Hematopoietic multipotent progenitor cell treated with erythropoietin and hydrocortisone succinate and interleukin-3 and kit ligand, for 6 days (in vitro differentiated cells): Measurements from ENCODE around the gene HMGB3.
"Not testable (repeated sequence)": the region's sequence is repeated elsewhere in the genome, so short reads cannot be mapped to it uniquely, and the experiment has no call there.

Experiments used
- DNase-seq: peaks from one replicate; pipeline ENCODE4 v3.0.0-alpha.2; 2015

HMGB3 gene

DNA sequence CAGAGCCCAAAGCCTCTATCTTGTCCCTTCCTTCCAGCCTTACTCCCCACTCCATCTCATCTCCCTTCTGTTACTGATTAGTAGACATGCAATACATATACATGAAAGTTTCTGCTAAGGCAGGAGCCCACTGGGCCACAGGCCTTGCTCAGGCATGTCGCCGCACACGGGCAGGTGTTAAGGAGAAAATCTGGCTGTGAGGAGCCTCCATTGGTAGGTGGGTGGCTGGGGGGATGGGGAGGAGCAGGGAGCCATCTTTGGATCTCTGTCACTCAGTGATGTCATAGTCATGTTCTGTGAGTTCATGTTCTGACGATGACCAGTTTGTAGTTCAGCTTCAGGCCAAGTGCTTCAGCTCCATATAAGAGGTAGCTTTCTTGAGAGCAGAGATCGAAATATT is 2.9 kb upstream of the HMGB3 start:
- no peak for DNase-seq

DNA sequence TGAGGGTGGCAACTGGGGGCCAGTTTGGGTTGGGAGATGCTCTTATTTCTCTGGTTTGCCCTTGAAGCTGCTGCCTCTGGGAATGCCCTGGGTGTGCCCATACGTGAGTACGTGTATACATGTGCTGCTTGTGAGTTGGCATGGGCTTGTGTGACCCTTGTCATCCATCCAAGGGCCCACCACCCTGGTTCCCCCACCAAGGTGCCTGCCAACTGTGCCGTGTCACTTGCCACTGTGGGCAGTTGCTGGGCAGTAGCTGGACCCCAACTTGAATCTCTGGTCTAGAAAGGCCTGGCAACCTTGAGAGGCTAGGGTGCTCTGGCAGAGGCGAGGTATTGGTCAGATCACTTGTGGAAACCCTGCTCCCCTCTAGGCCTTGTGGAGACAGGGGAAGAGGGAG is 2.4 kb upstream of the HMGB3 start:
- no peak for DNase-seq

DNA sequence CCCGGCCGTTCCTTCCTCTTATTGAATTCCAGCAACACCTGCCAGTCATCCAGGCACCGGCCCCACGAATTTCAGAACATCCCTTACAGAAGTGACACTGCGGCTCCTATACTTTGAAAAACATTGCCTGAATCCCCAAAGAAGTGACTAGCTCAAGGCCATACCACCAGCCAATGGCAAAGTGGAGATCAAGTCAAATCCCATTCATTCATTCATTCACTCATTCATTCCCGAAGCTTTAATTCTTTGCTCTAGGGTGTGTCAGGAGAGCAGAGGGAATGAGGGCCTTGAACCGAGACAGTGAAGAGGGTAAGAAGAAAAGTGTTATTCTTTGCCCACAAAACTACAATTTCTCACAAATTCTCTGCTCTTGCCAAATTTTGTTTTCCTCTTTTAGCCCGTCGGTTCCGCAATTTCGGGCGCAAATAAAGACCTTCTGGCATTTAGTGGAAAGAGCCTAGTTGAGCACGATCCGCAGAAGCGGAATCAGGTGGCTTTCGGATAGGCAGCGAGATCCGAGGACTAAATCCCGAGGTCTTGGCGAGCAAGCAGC is 824 bp upstream of the HMGB3 start:
- peak; percentile 15 for DNase-seq

DNA sequence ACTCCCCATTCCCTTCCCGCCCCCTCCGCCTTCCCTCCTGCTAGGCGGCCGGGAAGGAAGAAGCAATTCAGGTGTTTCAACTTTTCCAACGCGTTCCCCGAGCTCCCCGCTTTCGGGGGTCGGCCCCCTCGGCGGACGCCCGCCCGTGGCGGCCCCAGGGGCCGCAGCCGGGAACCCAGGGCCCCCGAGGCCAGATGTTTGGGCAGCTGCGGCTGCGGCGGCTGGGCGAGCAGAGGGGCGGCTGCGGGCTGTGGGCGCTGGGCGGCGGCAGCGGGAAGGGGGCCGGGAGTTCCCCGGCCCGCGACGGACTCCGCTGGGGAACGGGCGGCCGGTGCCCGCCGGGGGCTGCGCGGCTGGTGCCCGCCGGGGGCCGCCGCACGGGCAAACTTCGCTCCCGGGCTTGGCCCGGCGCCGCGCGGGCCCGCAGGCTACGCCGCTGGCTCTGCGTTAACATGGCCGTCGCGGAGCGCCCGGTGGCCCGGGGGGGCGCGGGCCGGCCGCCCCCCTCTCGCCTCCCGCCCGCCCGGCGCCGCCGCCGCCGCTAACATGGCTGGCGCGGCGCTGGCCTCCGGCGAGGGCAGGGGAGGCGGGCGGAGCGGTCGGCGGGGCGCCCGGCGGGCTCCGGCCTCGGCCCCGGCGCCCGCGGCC is 510 bp downstream of the HMGB3 start:
- DNase-seq, result no peak

DNA sequence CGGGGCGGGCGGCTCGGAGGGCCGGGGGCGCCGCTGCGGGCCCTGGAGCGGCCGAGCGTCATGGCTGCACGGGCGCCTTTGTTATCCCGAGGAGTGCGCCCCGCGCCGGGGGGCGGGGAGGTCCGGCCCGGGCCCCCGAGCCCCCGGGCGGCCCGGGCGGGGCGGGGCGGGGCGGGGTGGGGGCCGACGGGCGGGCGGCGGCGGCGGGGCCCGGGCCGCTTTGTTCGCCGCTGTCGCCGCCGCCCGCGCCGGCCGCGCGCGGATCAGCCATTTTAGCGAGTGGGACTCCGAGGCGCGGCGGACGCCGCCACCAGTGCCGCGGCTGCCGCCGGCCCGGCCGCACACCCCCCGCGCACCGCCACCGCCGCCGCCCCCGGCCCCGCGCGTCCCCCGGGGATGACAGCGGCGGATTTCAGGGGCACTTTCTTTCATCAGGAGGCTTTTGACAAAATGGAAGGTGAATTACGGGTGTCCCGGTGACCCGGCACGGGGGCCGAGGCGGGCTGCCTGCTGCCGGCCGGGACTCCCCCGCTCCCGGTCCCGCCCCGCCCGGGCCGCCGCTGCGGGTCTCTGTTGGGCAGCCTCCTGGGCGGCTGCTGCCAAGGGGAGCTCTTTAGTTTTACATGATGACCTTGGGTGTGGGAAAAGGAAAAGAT is 1.2 kb downstream of the HMGB3 start:
- peak; percentile 8 for DNase-seq

DNA sequence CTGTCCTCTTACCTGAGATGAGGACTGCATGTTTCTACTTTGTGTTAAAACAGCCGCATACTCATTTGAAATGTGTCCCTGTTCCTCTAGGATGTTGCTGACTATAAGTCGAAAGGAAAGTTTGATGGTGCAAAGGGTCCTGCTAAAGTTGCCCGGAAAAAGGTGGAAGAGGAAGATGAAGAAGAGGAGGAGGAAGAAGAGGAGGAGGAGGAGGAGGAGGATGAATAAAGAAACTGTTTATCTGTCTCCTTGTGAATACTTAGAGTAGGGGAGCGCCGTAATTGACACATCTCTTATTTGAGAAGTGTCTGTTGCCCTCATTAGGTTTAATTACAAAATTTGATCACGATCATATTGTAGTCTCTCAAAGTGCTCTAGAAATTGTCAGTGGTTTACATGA is 4.6 kb downstream of the HMGB3 start:
- not testable (repeated sequence) for DNase-seq

DNA sequence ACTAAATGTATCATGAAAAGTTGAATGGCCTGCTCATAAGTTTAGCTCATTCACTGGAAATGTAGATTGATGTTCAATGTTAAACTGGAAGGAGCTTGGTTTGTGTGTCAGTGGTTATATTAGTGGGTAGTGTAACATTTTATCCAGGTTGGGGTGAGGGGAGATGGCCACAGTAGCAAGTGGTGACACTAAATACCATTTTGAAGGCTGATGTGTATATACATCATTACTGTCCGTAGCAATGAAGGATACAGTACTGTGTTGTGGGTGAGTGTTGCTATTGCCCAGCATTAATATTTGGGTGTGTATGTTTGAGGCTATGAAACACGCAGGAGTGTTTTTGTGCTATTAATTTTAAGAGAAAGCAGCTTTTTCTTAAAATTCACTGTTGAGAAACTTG is 6.3 kb downstream of the HMGB3 start:
- no peak for DNase-seq

DNA sequence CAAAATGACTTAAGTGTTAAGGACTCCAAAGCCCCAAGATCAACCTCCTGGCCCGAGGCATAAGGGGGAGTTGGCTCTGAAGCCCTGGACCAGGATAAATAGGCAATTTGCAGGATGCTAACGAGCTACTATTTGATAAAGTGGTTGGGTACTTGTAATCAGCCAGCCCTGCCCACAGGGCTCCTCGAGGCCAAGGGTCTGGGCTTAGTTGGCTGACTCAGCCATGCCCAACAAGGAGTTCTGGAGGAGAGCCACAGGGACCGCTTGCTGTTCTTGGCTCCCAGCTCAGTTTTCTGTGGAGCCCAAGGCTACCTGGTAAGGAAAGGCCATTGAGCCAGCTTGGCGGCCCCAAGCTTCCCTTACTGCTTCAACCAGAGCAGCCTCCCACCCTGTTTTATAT is 7.8 kb downstream of the HMGB3 start:
- DNase-seq, result no peak

DNA sequence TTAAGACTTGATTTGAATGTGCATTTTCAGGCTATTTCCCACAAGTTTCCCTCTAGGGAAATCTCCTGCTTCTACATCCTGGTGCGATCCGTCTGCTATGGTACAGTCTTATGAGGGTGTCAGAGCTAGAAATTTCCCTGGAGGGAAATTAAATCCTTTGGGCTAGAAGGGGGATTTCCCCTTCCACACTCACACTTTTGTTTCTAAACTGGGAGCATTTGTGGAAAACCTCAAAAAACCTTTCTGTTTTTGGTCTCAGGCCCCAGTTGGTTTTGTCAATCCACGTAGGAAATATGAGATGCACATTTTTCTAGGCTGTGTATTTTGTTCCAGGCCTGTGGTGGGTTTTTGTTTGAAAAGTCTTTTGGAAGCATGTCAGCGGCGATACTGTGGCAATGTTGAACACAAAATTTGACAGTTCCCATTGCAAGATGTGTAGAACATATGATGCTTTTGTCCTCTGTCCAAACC is 17.8 kb downstream of the HMGB3 start:
- DNase-seq, result no peak

DNA sequence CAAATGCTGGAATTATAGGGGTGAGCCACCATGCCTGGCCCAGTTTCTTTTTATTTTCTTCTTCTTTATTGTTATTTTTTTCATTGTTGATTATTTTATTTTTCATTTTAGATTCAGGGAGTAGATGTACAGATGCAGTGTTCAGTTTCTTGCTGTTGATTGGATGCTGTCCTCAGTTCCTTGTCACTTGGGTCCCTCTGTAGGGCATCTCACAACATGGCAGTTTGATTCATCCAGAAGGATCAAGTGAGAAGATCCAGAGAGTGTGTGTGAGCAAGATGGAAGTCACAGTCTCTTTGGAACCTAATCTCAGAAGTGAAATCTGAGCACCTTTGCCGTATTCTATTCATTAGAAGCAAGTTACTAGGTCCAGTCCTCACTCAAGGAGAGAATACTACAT is 20.9 kb downstream of the HMGB3 start:
- no peak for DNase-seq

DNA sequence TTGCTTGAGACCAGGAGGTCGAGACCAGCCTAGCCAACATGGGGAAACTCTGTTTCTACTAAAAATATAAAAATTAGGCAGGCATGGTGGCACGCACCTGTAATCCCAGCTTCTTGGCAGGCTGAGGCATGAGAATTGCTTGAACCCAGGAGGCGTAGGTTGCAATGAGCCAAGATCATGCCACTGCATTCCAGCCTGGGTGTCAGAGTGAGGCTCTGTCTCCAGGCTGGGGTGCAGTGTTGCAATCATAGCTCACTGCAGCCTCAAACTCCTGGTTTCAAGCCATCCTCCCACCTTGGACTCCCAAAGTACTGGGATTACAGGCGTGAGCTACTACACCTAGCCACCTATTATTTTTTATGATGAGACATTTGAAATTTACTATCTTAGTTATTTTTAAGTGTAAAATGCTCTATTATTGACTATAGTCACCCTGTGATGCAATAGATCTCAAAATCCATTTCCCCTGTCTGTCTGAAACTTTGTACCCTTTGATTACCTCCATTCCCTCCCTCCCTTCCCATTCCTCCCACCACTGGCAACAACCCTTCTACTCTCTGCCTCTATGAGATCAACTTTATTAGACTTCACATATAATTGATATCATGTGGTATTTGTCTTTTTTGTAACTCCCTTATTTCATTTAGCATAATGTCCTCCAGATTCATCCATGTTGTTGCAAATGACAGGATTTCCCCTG is 23.4 kb downstream of the HMGB3 start:
- no peak for DNase-seq

DNA sequence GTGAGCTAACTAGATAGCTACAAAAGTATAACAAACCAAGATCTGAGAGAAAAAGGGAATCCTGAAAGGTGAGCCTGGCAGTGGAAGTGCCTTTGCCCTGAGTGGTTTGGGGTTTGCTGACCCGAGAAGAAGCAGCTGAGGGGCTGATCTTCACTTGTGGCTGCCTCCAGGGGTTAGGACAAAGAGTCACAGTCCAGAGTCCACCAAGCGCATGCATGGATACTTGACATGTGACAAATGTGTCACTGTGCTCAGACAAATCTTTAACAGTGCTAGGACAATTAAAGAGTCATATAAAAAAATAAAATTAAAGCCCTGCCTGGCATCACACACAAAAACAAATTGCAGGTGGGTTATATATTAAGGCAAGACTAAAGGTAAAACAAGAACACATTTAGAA is 26.4 kb downstream of the HMGB3 start:
- no peak for DNase-seq

DNA sequence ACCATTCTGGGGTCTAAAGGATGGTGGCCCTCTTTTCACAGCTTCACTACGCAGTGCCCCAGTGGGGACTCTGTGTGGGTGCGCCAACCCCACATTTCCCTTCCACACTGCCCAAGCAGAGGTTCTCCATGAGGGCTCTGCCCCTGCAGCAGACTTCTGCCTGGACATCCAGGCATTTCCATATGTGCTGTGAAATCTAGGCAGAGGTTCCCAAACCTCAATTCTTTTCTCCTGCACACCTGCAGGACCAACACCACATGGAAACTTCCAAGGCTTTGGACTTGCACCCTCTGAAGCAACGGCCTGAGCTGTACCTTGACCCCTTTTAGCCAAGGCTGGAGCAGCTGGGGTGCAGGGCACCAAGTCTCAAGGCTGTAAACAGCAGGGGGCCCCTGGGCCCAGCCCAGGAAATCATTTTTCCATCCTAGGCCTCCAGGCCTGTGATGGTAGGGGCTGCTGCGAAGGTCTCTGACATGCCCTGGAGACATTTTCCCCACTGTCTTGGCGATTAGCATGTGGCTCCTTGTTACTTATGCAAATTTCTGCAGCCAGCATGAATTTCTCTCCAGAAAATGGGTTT is 30.1 kb downstream of the HMGB3 start:
- DNase-seq, result no peak

DNA sequence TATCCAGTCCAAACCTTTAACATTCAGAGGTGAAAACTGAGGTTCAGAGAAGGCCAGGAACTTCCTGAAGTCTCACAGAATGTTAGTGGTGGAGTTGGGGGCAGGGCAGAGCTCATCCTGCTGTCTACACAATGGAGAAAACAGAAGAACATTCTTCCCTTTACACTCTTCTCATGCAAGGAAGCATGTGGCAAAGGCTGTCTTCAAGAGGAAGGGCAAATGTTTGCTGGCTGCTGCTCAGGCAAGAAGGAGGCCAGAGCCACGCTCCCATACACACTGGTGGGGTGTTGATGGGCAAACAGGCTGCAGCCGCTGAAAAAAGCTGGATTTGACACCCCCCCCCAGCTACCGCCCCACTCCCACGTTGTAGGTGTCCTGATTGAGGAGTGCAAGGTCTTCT is 32.5 kb downstream of the HMGB3 start:
- DNase-seq, result no peak

DNA sequence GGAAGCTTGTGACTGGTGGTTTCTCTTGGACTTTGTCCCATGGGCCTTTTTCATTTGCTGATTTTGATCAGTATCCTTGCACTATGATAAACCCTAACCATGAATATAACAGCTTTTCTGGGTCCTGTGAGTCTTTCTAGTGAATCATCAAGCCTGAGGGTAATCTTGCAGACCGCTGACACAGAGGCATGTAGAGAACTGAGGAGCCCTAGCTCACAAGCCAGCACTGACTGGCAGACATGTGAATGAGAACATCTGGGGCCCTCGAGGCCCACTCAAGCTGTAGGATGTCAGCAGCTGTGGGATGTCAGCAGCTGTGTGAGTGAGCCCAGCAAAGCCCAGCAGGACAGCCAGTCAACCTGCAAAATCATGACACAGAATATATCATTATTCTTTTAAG is 36.7 kb downstream of the HMGB3 start:
- DNase-seq, result no peak

DNA sequence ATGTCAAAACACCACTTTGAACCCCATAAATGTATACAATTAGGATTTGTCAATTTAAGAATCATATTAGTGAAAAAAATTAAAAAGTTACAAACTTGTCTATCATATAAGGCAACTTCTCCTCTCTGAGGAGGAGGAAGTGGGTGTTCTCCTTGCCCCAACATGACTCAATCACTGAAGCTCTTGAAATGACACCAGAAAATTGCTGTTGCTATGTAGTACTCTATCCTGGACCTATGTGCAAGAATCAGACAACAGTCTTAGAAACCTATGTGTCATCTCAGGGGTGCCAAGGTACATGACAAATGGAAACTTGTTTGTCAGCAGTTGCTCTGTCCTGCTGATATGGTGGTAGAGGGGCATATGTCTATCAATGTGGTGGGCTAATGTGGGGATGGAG is 47.7 kb downstream of the HMGB3 start:
- no peak for DNase-seq

DNA sequence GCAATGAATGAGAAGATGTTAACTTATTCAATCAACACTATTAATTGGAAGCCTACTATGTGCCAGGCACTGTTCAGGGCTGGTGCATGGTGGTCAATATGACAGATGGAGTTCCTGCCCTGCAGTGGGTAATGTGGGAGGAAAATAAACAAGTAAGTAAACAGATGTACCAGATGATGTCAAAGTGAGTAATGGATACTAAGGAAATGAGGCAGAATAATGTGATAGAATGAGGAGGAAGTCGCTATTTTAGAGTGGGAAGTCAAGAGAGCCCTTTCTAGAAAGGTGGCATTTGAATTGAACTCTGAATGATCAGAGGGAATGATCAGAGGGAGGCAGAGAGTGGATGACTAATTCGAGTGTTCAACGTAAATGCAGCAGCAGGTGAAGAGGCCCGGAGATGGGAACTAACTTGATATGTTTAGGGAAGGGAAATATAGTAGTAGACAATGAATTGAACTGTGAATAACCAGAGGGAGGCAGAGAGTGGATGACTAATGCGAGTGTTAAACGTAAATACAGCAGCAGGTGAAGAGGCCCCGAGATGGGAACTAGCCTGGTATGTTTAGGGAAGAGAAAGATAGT is 48.3 kb downstream of the HMGB3 start:
- no peak for DNase-seq

DNA sequence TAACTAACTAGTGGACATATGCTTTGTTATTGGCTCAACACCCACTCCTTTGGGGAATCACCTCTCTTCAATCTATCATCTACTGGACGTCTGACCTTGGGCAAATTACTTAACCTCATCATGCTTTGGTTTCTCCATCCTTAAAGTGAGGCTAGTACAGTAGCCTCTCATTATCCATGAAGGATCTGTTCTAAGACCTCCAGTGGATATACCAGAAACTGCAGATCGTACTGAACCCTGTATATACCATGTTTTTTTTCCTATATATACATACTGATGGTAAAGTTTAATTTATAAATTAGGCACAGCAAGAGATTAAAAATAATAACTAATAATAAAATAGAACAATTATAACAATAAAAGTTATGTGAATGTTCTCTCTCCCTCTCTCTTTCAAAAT is 56.2 kb downstream of the HMGB3 start:
- peak; percentile 2 for DNase-seq
